SU-DHL-6 (cell line): Measurements from ENCODE around the gene ZNF419.
"Not testable (repeated sequence)": the region's sequence is repeated elsewhere in the genome, so short reads cannot be mapped to it uniquely, and the experiment has no call there.

Source experiments
- EZH2phosphoT487 ChIP-seq: fragments of 200-600 bp; sonication (generic), shearing (Covaris generic); conservative IDR thresholded peaks from 2 replicates; pipeline ENCODE4 v1.6.1; 2018; ENCODE audit warnings: mild to moderate bottlenecking, antibody characterized with exemption, low read length, moderate library complexity, mixed read lengths
- TF ChIP-seq, protein P1 (sequence below): fragments of 200-600 bp; sonication (generic); IDR thresholded peaks from one replicate; pipeline ENCODE4 v1.5.1; 2017; ENCODE audit warnings: antibody characterized with exemption, mild to moderate bottlenecking, low read length, moderate library complexity; ENCODE audit not compliant: insufficient read depth, poor library complexity, severe bottlenecking

DNA sequence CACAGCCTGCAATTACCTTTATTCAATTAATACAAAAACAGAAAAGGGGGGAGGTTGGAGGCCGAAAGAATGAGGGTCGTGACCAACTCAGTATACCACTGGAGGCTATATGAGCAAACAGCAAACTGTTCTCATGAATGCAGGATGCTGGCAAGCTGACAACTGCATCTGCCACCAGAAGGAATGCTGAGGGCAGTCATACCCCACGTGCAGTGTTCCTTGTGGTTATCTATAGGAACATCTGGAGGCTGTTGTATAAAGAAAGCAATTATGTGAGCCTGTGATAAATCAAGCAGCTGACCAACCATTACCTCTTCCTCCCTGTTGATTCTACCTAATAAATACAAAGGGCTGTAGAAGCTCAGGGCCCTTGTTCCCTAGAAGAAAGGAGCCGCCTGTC, 30.5 kb downstream of the ZNF419 start:
- TF ChIP-seq, protein P1, sequence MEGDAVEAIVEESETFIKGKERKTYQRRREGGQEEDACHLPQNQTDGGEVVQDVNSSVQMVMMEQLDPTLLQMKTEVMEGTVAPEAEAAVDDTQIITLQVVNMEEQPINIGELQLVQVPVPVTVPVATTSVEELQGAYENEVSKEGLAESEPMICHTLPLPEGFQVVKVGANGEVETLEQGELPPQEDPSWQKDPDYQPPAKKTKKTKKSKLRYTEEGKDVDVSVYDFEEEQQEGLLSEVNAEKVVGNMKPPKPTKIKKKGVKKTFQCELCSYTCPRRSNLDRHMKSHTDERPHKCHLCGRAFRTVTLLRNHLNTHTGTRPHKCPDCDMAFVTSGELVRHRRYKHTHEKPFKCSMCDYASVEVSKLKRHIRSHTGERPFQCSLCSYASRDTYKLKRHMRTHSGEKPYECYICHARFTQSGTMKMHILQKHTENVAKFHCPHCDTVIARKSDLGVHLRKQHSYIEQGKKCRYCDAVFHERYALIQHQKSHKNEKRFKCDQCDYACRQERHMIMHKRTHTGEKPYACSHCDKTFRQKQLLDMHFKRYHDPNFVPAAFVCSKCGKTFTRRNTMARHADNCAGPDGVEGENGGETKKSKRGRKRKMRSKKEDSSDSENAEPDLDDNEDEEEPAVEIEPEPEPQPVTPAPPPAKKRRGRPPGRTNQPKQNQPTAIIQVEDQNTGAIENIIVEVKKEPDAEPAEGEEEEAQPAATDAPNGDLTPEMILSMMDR, result not testable (repeated sequence)
- TF ChIP-seq EZH2phosphoT487, result not testable (repeated sequence)
